A549 (cell line): ENCODE results near the gene NCOA6. TPM values are rescaled to one million over a fixed set of nuclear protein-coding genes. Genes with fewer than 3 reads are reported as not detected.

Source experiments
- ATAC-seq, 2 experiments: fragments of 200-7000 bp in 1 of 2; fragments of >200 bp in 1 of 2; cut with Nextera tagmentation in 1 of 2; cut with Tn5 transposase in 1 of 2; 3 replicates each; pipeline versions ENCODE4 v1.8.0 to v1.9.1; 2018 to 2020; ENCODE audit warnings: mild to moderate bottlenecking in 1 of 2, moderate library complexity in 1 of 2
- CTCF ChIA-PET: fragments of 300-600 bp; sonication (Branson Sonifier 250); formaldehyde crosslinking; extraction: SDS; loops from one replicate; lab custom pipeline; 2021; ENCODE audit warnings: antibody characterized with exemption, inconsistent platforms; lab: Yijun Ruan, JAX
- POLR2A ChIA-PET: fragments of 350-600 bp; formaldehyde crosslinking; extraction: SDS; loops from one replicate; lab custom pipeline; 2021; ENCODE audit warnings: antibody characterized with exemption, inconsistent platforms; lab: Yijun Ruan, JAX
- DNase-seq, 2 experiments: peaks; one replicate each; pipeline versions ENCODE4 v3.0.0 to v3.0.0-alpha.2; 2011 to 2016; ENCODE audit warnings: low read depth in 1 of 2, low spot score in 1 of 2
- FAIRE-seq: peaks from 2 replicates; lab custom pipeline; 2011; peaks lifted over from hg19 to GRCh38; lab: Jason Lieb, UNC
- H3K27ac ChIP-seq, 2 experiments: fragments of >200 bp; sonication (Bioruptor Twin); formaldehyde crosslinking; 3 replicates each; pipeline ENCODE4 v1.5.1; 2016 to 2017
- H3K4me1 ChIP-seq: fragments of >200 bp; sonication (Bioruptor Twin); formaldehyde crosslinking; 3 replicates; pipeline ENCODE4 v1.6.1; 2016
- H3K4me2 ChIP-seq: fragments of >200 bp; sonication (Bioruptor Twin); formaldehyde crosslinking; 3 replicates; pipeline ENCODE4 v1.6.1; 2016
- H3K4me3 ChIP-seq: fragments of >200 bp; sonication (Bioruptor Twin); formaldehyde crosslinking; 3 replicates; pipeline ENCODE4 v1.5.1; 2016
- H3K9me3 ChIP-seq: fragments of >200 bp; sonication (Bioruptor Twin); formaldehyde crosslinking; 3 replicates; pipeline ENCODE4 v1.6.1; 2016
- BHLHE40 ChIP-seq: IDR thresholded peaks from 2 replicates; pipeline ENCODE4 v1.6.1; 2012; ENCODE audit warnings: low read depth, low read length, inconsistent platforms
- CBX2 ChIP-seq: fragments of 200-600 bp; sonication (generic); IDR thresholded peaks from 2 replicates; pipeline ENCODE4 v1.6.1; 2016; ENCODE audit warnings: low read depth, mild to moderate bottlenecking, borderline replicate concordance
- EHF ChIP-seq: fragments of 250-450 bp; sonication (Bioruptor Pico); IDR thresholded peaks from 2 replicates; pipeline ENCODE4 v1.5.0; 2020; ENCODE audit warnings: mild to moderate bottlenecking
- EHMT2 ChIP-seq: fragments of 200-600 bp; sonication (generic); IDR thresholded peaks from 2 replicates; pipeline ENCODE4 v1.6.1; 2016; ENCODE audit warnings: antibody characterized with exemption, low read depth, mild to moderate bottlenecking, moderate library complexity
- EP300 ChIP-seq, 2 experiments: fragments of >200 bp; sonication (Bioruptor Twin); formaldehyde crosslinking; IDR thresholded peaks; 2 replicates in 1 of 2; 3 replicates in 1 of 2; pipeline ENCODE4 v1.6.1; 2016 to 2017
- ESRRA ChIP-seq: fragments of 150-350 bp; IDR thresholded peaks from 2 replicates; pipeline ENCODE4 v1.6.1; 2014; ENCODE audit warnings: mild to moderate bottlenecking, low read length, borderline replicate concordance
- FOXS1 ChIP-seq: fragments of 250-450 bp; sonication (Bioruptor Pico); IDR thresholded peaks from 2 replicates; pipeline ENCODE4 v1.5.0; 2020; ENCODE audit warnings: mild to moderate bottlenecking, moderate library complexity
- HEYL ChIP-seq: fragments of 250-450 bp; sonication (Bioruptor Pico); IDR thresholded peaks from 2 replicates; pipeline ENCODE4 v1.8.0; 2021; ENCODE audit warnings: mild to moderate bottlenecking, moderate library complexity
- KDM5A ChIP-seq: fragments of 200-600 bp; sonication (generic); IDR thresholded peaks from 2 replicates; pipeline ENCODE4 v1.6.1; 2016; ENCODE audit warnings: antibody characterized with exemption, mild to moderate bottlenecking
- NR3C1 ChIP-seq: fragments of >200 bp; sonication (Bioruptor Twin); formaldehyde crosslinking; IDR thresholded peaks from 3 replicates; pipeline ENCODE4 v1.6.1; 2017
- POLR2A ChIP-seq: IDR thresholded peaks from 2 replicates; pipeline ENCODE4 v1.6.1; 2012; ENCODE audit warnings: mild to moderate bottlenecking, low read length
- RCOR1 ChIP-seq: fragments of 150-350 bp; IDR thresholded peaks from 2 replicates; pipeline ENCODE4 v1.6.1; 2014; ENCODE audit warnings: antibody characterized with exemption, low read length, low read depth
- SREBF2 ChIP-seq: fragments of 450-650 bp; IDR thresholded peaks from 2 replicates; pipeline ENCODE4 v1.6.1; 2014; ENCODE audit warnings: mild to moderate bottlenecking, moderate library complexity
- ZNF302 ChIP-seq: fragments of 250-450 bp; sonication (Bioruptor Pico); IDR thresholded peaks from 2 replicates; pipeline ENCODE4 v1.9.0; 2021; ENCODE audit warnings: inconsistent platforms, mild to moderate bottlenecking, moderate library complexity
- ZSCAN20 ChIP-seq: fragments of 250-450 bp; sonication (Bioruptor Pico); IDR thresholded peaks from 2 replicates; pipeline ENCODE4 v1.8.0; 2022; ENCODE audit warnings: mild to moderate bottlenecking, moderate library complexity
- WGBS: methylation state at CpG from one replicate; pipeline ENCODE4 v1.1.6; 2017; ENCODE audit errors: missing lambda C conversion rate; 5-methylcytosine and 5-hydroxymethylcytosine counted together
- polyA plus RNA-seq, 4 experiments: library from polyadenylated mRNA; depleted of rRNA in 3 of 4; stranded (reverse); fragments of >200 nt; fragmentation: RNase III in 1 of 4; extraction: RNeasy Plus Mini Kit Qiagen cat#74134 plus additional on column Dnase treatment in 1 of 4; gene quantifications; 2 replicates in 3 of 4; 3 replicates in 1 of 4; pipeline ENCODE4 v1.2.3, GENCODE V29; 2011 to 2017
- TF ChIP-seq, protein P1 (sequence below): fragments of 250-450 bp; sonication (Bioruptor Pico); IDR thresholded peaks from 2 replicates; pipeline ENCODE4 v1.5.0; 2020; ENCODE audit warnings: low read depth, mild to moderate bottlenecking, moderate library complexity
- TF ChIP-seq, protein P2 (sequence below): fragments of >200 bp; sonication (Bioruptor Twin); formaldehyde crosslinking; IDR thresholded peaks from 3 replicates; pipeline ENCODE4 v1.5.1; 2016
- TF ChIP-seq, protein P3 (sequence below): IDR thresholded peaks from 2 replicates; pipeline ENCODE4 v1.6.1; 2012; ENCODE audit warnings: low read depth, borderline replicate concordance
- TF ChIP-seq, protein P4 (sequence below): fragments of 150-350 bp; IDR thresholded peaks from 2 replicates; pipeline ENCODE4 v1.6.1; 2014; ENCODE audit warnings: low read depth, mild to moderate bottlenecking, low read length
- TF ChIP-seq, protein P5 (sequence below): fragments of 450-650 bp; IDR thresholded peaks from 2 replicates; pipeline ENCODE4 v1.6.1; 2014; ENCODE audit warnings: antibody characterized with exemption

Gene NCOA6
- polyA plus RNA-seq, 2 of the 4 experiments (the other 2 are of a cell fraction): 15.8 to 18.0 TPM

DNA sequence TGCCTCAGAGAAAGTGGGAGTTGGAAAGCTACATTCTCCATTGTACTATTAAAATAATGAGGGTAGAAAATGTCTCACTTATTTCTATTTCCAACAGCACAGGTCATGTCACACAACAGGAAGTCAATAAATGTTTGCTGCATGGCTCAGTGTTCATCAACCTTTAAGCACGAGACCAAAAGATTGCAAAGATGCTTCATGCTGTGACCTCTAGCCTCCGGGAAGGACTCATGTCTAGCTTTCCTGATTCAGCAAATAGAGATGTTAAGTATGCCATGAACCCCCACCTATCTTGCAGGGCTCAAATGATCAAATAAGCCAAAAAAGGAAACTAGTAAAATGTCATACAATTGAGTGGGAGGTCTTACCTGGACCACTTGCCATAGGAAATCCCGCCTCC, 57.4 kb downstream of the NCOA6 start (continued):
- TF ChIP-seq, protein P1, sequence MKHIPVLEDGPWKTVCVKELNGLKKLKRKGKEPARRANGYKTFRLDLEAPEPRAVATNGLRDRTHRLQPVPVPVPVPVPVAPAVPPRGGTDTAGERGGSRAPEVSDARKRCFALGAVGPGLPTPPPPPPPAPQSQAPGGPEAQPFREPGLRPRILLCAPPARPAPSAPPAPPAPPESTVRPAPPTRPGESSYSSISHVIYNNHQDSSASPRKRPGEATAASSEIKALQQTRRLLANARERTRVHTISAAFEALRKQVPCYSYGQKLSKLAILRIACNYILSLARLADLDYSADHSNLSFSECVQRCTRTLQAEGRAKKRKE (CRISPR knock-in tag): no peak
- TF ChIP-seq RCOR1 (no peak), POLR2A (no peak), ESRRA (no peak)
- TF ChIP-seq, protein P2, sequence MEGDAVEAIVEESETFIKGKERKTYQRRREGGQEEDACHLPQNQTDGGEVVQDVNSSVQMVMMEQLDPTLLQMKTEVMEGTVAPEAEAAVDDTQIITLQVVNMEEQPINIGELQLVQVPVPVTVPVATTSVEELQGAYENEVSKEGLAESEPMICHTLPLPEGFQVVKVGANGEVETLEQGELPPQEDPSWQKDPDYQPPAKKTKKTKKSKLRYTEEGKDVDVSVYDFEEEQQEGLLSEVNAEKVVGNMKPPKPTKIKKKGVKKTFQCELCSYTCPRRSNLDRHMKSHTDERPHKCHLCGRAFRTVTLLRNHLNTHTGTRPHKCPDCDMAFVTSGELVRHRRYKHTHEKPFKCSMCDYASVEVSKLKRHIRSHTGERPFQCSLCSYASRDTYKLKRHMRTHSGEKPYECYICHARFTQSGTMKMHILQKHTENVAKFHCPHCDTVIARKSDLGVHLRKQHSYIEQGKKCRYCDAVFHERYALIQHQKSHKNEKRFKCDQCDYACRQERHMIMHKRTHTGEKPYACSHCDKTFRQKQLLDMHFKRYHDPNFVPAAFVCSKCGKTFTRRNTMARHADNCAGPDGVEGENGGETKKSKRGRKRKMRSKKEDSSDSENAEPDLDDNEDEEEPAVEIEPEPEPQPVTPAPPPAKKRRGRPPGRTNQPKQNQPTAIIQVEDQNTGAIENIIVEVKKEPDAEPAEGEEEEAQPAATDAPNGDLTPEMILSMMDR: no peak

DNA sequence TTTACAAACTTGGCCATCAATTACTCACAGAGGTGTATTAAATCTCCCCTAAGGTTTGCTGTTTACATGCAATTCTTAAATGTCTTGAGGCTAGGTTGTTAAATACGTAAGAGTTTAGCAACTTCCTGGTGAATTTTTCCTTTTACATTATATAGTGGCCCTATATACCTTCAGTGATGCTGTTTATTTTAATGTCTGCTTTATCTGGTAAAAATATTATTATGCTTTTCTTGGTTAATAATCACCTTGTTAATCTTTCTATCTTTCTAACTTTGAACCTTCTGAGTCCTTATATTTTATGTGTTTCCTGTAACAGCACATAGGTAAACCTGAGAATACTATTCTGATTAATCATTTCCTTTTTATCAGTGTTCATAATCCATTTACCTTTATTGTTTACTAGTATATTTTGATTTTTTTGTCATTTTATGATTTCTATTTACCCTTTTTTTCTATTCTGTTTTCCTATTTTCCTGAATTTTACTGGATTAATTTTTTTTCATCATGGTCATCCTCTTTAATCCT, 63.4 kb downstream of the NCOA6 start:
- H3K4me2 ChIP-seq: no peak overlapping the region
- FAIRE-seq: no peak
- CTCF ChIA-PET: interaction anchor here (0.7 kb wide), 2 partner anchors 10 to 449 kb away, joined by 3 to 4 read pairs; no protein-coding TSS in a partner anchor
- H3K9me3 ChIP-seq: no peaks in the 10 kb centered on the region
- H3K27ac ChIP-seq: no peak overlapping the region
- TF ChIP-seq RCOR1 (no peak), ZSCAN20 (CRISPR knock-in tag) (no peak), EP300 (IDR thresholded peaks at IDR 0.05) (no peak), BHLHE40 (no peak)
- TF ChIP-seq, protein P3, sequence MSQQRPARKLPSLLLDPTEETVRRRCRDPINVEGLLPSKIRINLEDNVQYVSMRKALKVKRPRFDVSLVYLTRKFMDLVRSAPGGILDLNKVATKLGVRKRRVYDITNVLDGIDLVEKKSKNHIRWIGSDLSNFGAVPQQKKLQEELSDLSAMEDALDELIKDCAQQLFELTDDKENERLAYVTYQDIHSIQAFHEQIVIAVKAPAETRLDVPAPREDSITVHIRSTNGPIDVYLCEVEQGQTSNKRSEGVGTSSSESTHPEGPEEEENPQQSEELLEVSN: no peak
- TF ChIP-seq, all 56 proteins: peak for 0
- POLR2A ChIA-PET: no interaction called here
- Histone ChIP-seq H3K4me3 (no peak overlapping the region), H3K4me1 (no peaks in the 10 kb centered on the region)
- ATAC-seq (no peak), DNase-seq (no peak)
- WGBS: 0% methylated on average over 1 of the region's 1 CpG

DNA sequence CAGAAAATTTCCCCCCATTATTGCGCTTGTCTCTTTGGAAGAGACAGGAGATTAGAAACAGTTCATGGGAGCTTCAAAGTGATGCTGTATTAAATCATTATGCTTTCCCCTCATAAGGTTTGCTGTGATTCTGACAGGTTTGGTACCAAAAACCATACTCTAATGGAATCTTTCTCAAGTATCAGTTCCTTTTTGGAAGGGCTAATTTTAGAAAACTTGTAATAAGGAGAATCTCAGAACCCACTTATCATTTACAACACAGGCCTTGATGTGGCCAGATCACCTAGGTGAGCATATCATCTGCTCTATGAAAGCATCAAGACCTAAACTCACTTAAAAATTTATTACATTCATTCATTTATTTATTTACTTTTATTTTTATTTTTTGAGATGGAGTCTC, 70.1 kb downstream of the NCOA6 start:
- DNase-seq: no peak
- Histone ChIP-seq H3K9me3 (no peaks in the 10 kb centered on the region), H3K4me1 (no peaks in the 10 kb centered on the region), H3K27ac (no peak overlapping the region), H3K4me2 (no peak overlapping the region), H3K4me3 (no peak overlapping the region)
- no peak for FAIRE-seq
- ATAC-seq: no peak
- POLR2A ChIA-PET: no interaction called here
- WGBS: 90% methylated on average over 1 of the region's 1 CpG
- TF ChIP-seq KDM5A: no peak
- TF ChIP-seq HEYL (CRISPR knock-in tag): no peak
- no peak for TF ChIP-seq ZNF302 (CRISPR knock-in tag)
- TF ChIP-seq, protein P4, sequence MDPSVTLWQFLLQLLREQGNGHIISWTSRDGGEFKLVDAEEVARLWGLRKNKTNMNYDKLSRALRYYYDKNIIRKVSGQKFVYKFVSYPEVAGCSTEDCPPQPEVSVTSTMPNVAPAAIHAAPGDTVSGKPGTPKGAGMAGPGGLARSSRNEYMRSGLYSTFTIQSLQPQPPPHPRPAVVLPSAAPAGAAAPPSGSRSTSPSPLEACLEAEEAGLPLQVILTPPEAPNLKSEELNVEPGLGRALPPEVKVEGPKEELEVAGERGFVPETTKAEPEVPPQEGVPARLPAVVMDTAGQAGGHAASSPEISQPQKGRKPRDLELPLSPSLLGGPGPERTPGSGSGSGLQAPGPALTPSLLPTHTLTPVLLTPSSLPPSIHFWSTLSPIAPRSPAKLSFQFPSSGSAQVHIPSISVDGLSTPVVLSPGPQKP: no peak
- no peak for TF ChIP-seq EHF (CRISPR knock-in tag)
- TF ChIP-seq CBX2: no peak
- no peak for TF ChIP-seq FOXS1 (CRISPR knock-in tag)
- no peak for TF ChIP-seq BHLHE40
- TF ChIP-seq, protein P3: no peak
- TF ChIP-seq SREBF2: no peak
- TF ChIP-seq, protein P5, sequence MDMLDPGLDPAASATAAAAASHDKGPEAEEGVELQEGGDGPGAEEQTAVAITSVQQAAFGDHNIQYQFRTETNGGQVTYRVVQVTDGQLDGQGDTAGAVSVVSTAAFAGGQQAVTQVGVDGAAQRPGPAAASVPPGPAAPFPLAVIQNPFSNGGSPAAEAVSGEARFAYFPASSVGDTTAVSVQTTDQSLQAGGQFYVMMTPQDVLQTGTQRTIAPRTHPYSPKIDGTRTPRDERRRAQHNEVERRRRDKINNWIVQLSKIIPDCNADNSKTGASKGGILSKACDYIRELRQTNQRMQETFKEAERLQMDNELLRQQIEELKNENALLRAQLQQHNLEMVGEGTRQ: no peak
- no peak for TF ChIP-seq NR3C1
- TF ChIP-seq EHMT2: no peak
- CTCF ChIA-PET: interaction anchor here (1.8 to 7.1 kb wide), 3 partner anchors 15 to 45 kb away, joined by 5 to 39 read pairs (median 8); no protein-coding TSS in a partner anchor
